Bronchial epithelial cell (primary cell): ENCODE data around the gene COL28A1. TPM values are rescaled to one million over a fixed set of nuclear protein-coding genes. Genes with fewer than 3 reads are reported as not detected.

Experiments used
- DNase-seq: peaks from one replicate; pipeline ENCODE4 v3.0.0-alpha.2; 2010; ENCODE audit warnings: low read depth
- FAIRE-seq: peaks from 2 replicates; lab custom pipeline; 2011; peaks lifted over from hg19 to GRCh38; lab: Jason Lieb, UNC
- H3K27me3 ChIP-seq: 2 replicates; pipeline ENCODE4 v1.5.1; 2011; ENCODE audit warnings: low read length; ENCODE audit not compliant: control insufficient read depth, insufficient read depth
- H3K36me3 ChIP-seq: 2 replicates; pipeline ENCODE4 v1.5.1; 2011; ENCODE audit warnings: low read length; ENCODE audit not compliant: control insufficient read depth, insufficient read depth
- H3K4me3 ChIP-seq: 2 replicates; pipeline ENCODE4 v1.5.1; 2011; ENCODE audit warnings: mild to moderate bottlenecking, low read depth, low read length, control low read depth
- CTCF ChIP-seq: IDR thresholded peaks from 2 replicates; pipeline ENCODE4 v1.5.1; 2011; ENCODE audit warnings: mild to moderate bottlenecking, moderate library complexity, low read length, control low read depth, inconsistent platforms; ENCODE audit not compliant: insufficient read depth, severe bottlenecking
- total RNA-seq: library from RNA; depleted of rRNA; stranded (reverse); fragments of >200 nt; gene quantifications from 2 replicates; pipeline ENCODE4 v1.2.1, GENCODE V29; 2014

COL28A1 gene
- total RNA-seq, 1 donor from 2014 or later: not detected

GRCh38 chr7:7504910-7505704, 30.6 kb downstream of the COL28A1 start:
- no peak for FAIRE-seq
- Histone ChIP-seq H3K27me3 (no peaks in the 10 kb centered on the region), H3K4me3 (no peak overlapping the region), H3K36me3 (no peaks in the 10 kb centered on the region)
- TF ChIP-seq CTCF: no peak
- DNase-seq: no peak

- Histone ChIP-seq H3K27me3 (no peaks in the 10 kb centered on the region), H3K36me3 (no peaks in the 10 kb centered on the region), H3K4me3 (no peak overlapping the region)
- DNase-seq (no peak), FAIRE-seq (no peak)
- no peak for TF ChIP-seq CTCF
Observed at GRCh38 chr7:7499892-7500291, 35.8 kb downstream of the COL28A1 start.

- no peak overlapping the region for H3K4me3 ChIP-seq
- TF ChIP-seq CTCF: no peak
- no peak for DNase-seq
- H3K36me3 ChIP-seq: no peaks in the 10 kb centered on the region
- H3K27me3 ChIP-seq: no peaks in the 10 kb centered on the region
- FAIRE-seq: no peak
Observed at GRCh38 chr7:7498856-7499255, 36.8 kb downstream of the COL28A1 start.

- H3K36me3 ChIP-seq: no peaks in the 10 kb centered on the region
- DNase-seq: no peak
- no peak for FAIRE-seq
- H3K4me3 ChIP-seq: no peak overlapping the region
- TF ChIP-seq CTCF: no peak
- no peaks in the 10 kb centered on the region for H3K27me3 ChIP-seq
Observed at GRCh38 chr7:7496311-7496710, 39.4 kb downstream of the COL28A1 start.

GRCh38 chr7:7495171-7495570, 40.5 kb downstream of the COL28A1 start:
- Histone ChIP-seq H3K36me3 (no peaks in the 10 kb centered on the region), H3K27me3 (no peaks in the 10 kb centered on the region), H3K4me3 (no peak overlapping the region)
- no peak for FAIRE-seq
- no peak for DNase-seq
- TF ChIP-seq CTCF: no peak

- TF ChIP-seq CTCF: no peak
- DNase-seq (no peak), FAIRE-seq (peak; percentile 70)
Observed at GRCh38 chr7:7491044-7491443, 44.6 kb downstream of the COL28A1 start.

More at GRCh38 chr7:7491044-7491443, 44.6 kb downstream of the COL28A1 start:
- no peaks in the 10 kb centered on the region for H3K27me3 ChIP-seq
- no peaks in the 10 kb centered on the region for H3K36me3 ChIP-seq
- no peak overlapping the region for H3K4me3 ChIP-seq
